Measurements from ENCODE around the gene WNT9A.

Gene WNT9A

GRCh38 chr1:227953022-227953412, 5.3 kb upstream of the WNT9A start:
- DNase-seq = no peak

- no peak for DNase-seq
Observed at GRCh38 chr1:227952374-227953021, 4.8 kb upstream of the WNT9A start.

- DNase-seq = no peak
Observed at GRCh38 chr1:227951624-227952373, 4.1 kb upstream of the WNT9A start.

- DNase-seq = no peak
Observed at GRCh38 chr1:227950735-227951346, 3.1 kb upstream of the WNT9A start.

- no peak for DNase-seq
Observed at GRCh38 chr1:227949954-227950734, 2.4 kb upstream of the WNT9A start.

- DNase-seq = no peak
Observed at GRCh38 chr1:227949341-227949921, 1.7 kb upstream of the WNT9A start.

- DNase-seq = no peak
Observed at GRCh38 chr1:227948493-227949260, 945 bp upstream of the WNT9A start.

GRCh38 chr1:227947386-227947675, 401 bp downstream of the WNT9A start:
- no peak for DNase-seq

GRCh38 chr1:227946624-227947385, 927 bp downstream of the WNT9A start:
- DNase-seq = peak; percentile 63

GRCh38 chr1:227945891-227946623, 1.7 kb downstream of the WNT9A start:
- DNase-seq = no peak

GRCh38 chr1:227944931-227945890, 2.5 kb downstream of the WNT9A start:
- DNase-seq = peak; percentile 42

GRCh38 chr1:227944090-227944930, 3.4 kb downstream of the WNT9A start:
- no peak for DNase-seq

- DNase-seq = no peak
Observed at GRCh38 chr1:227943381-227944089, 4.2 kb downstream of the WNT9A start.

GRCh38 chr1:227942716-227943261, 4.9 kb downstream of the WNT9A start:
- DNase-seq = no peak

GRCh38 chr1:227942021-227942715, 5.6 kb downstream of the WNT9A start:
- DNase-seq = no peak

GRCh38 chr1:227941509-227942020, 6.2 kb downstream of the WNT9A start:
- DNase-seq = no peak

GRCh38 chr1:227940791-227941241, 6.9 kb downstream of the WNT9A start:
- no peak for DNase-seq

All from NCI-H1092 (cell line).